Lung (tissue), 12 donors: Measurements from ENCODE around the gene ARL3. TPM values are rescaled to one million over a fixed set of nuclear protein-coding genes. Genes with fewer than 3 reads are reported as not detected.

Experiments used
- ATAC-seq: fragments of 200-7000 bp; cut with Tn5 transposase; one replicate; pipeline ENCODE4 v1.9.1; 2020; ENCODE audit warnings: moderate number of reproducible peaks; ENCODE audit not compliant: insufficient read depth, low FRiP score
- DNase-seq, 3 donors: peaks; one replicate each; pipeline ENCODE4 v3.0.0-alpha.2; 2013 to 2017
- H3K27ac ChIP-seq, 2 donors: one replicate each; pipeline ENCODE4 v1.5.1; 2013; ENCODE audit warnings: mild to moderate bottlenecking in 2 of 2, moderate library complexity in 2 of 2, control low read depth in 1 of 2, inconsistent platforms in 1 of 2, low read depth in 1 of 2, low read length in 1 of 2
- H3K27me3 ChIP-seq, 3 donors: one replicate each; pipeline ENCODE4 v1.5.1; 2013; ENCODE audit warnings: low read length in 2 of 3; ENCODE audit not compliant: control insufficient read depth in 3 of 3, insufficient read depth in 3 of 3
- H3K36me3 ChIP-seq, 4 donors: one replicate each; pipeline ENCODE4 v1.5.1; 2013; ENCODE audit warnings: low read length in 4 of 4, mild to moderate bottlenecking in 1 of 4, moderate library complexity in 1 of 4; ENCODE audit not compliant: control insufficient read depth in 4 of 4, insufficient read depth in 4 of 4
- H3K4me1 ChIP-seq, 5 donors: one replicate each; pipeline ENCODE4 v1.5.1; 2013; ENCODE audit warnings: low read length in 5 of 5, mild to moderate bottlenecking in 2 of 5, moderate library complexity in 1 of 5; ENCODE audit not compliant: control insufficient read depth in 5 of 5, insufficient read depth in 5 of 5
- H3K4me3 ChIP-seq: one replicate; pipeline ENCODE4 v1.5.1; 2013; ENCODE audit warnings: mild to moderate bottlenecking, control low read depth, moderate library complexity
- H3K9ac ChIP-seq, 2 donors: one replicate each; pipeline ENCODE4 v1.5.1; 2013; ENCODE audit warnings: low read length in 2 of 2, control low read depth in 1 of 2; ENCODE audit not compliant: insufficient read depth in 1 of 2
- H3K9me3 ChIP-seq, 4 donors: one replicate each; pipeline ENCODE4 v1.5.1; 2013; ENCODE audit warnings: low read length in 3 of 4, mild to moderate bottlenecking in 1 of 4, moderate library complexity in 1 of 4; ENCODE audit not compliant: control insufficient read depth in 4 of 4, insufficient read depth in 3 of 4
- WGBS, 2 donors: extraction: QIAGEN DNeasy Blood & Tissue Kit; methylation state at CpG; one replicate each; pipeline ENCODE4 v1.1.7; 2013; 5-methylcytosine and 5-hydroxymethylcytosine counted together
- polyA plus RNA-seq, 2 donors: library from polyadenylated mRNA; stranded (reverse); fragments of 200-250 nt; gene quantifications; one replicate each; pipeline ENCODE4 v1.2.1, GENCODE V29; 2013
- total RNA-seq, 2 donors: library from RNA; depleted of rRNA in 1 of 2; stranded (reverse); fragments of >200 nt in 1 of 2; gene quantifications; one replicate each; pipeline ENCODE4 v1.2.1, GENCODE V29; 2014 to 2021
- TF ChIP-seq, protein P1 (sequence below): IDR thresholded peaks from 2 replicates; pipeline ENCODE4 v1.5.1; 2012; ENCODE audit warnings: mild to moderate bottlenecking; ENCODE audit errors: control extremely low read depth, extremely low read depth
- donor health status: control.
- donor health status: control.
- donor health status: Bipolar disorder and iron deficiency.
- donor health status: healthy.
- donor health status: DM: yes; HTN: yes; CAD: no.

Gene ARL3
- total and polyA plus RNA-seq, 4 donors: 6.7 to 12.2 (median 9.7) TPM

DNA sequence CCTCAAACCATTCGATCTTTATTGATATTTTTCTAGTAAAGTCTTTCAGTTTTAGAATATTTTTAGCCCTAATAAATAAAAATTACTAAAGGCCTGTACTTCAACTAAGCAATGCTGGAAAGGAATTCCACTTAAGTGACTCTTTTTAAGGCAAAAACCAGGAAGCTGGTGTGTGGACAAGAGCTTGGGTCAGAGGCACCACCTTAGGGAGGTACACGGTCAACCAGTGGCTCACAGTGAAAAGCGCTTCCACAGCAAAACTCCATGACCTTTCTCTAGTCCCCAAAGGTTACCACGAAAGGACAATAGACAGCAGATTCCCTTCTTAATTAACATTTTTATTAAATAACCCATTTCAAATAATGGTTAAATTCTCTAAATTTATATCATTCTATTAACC, 31.2 kb downstream of the ARL3 start:
- Histone ChIP-seq H3K36me3 (peaks cover 8 to 22% (median 15%) of the 10 kb centered on the region in 4 donors), H3K4me3 (no peak overlapping the region), H3K27me3 (no peaks in the 10 kb centered on the region), H3K27ac (no peak overlapping the region), H3K9me3 (peaks cover 0 to 2% (median 0%) of the 10 kb centered on the region in 4 donors), H3K9ac (no peak overlapping the region), H3K4me1 (peaks cover 5 to 19% (median 10%) of the 10 kb centered on the region in 5 donors)
- ATAC-seq (no peak), DNase-seq (no peak)
- TF ChIP-seq, protein P1, sequence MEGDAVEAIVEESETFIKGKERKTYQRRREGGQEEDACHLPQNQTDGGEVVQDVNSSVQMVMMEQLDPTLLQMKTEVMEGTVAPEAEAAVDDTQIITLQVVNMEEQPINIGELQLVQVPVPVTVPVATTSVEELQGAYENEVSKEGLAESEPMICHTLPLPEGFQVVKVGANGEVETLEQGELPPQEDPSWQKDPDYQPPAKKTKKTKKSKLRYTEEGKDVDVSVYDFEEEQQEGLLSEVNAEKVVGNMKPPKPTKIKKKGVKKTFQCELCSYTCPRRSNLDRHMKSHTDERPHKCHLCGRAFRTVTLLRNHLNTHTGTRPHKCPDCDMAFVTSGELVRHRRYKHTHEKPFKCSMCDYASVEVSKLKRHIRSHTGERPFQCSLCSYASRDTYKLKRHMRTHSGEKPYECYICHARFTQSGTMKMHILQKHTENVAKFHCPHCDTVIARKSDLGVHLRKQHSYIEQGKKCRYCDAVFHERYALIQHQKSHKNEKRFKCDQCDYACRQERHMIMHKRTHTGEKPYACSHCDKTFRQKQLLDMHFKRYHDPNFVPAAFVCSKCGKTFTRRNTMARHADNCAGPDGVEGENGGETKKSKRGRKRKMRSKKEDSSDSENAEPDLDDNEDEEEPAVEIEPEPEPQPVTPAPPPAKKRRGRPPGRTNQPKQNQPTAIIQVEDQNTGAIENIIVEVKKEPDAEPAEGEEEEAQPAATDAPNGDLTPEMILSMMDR: no peak
- 81 to 89% methylated on average over 4 of the region's 4 CpGs for WGBS, 2 donors

- no peaks in the 10 kb centered on the region for H3K27me3 ChIP-seq
- no peak overlapping the region for H3K9ac ChIP-seq
- WGBS, 2 donors: 76 to 89% methylated on average over 7 of the region's 7 CpGs
- H3K9me3 ChIP-seq: peaks cover 0 to 2% (median 0%) of the 10 kb centered on the region in 4 donors
- H3K27ac ChIP-seq: no peak overlapping the region
- H3K4me1 ChIP-seq: peaks cover 5 to 21% (median 15%) of the 10 kb centered on the region in 5 donors
- DNase-seq (peak in 1 of 3 donors; percentile 34), ATAC-seq (no peak)
- H3K36me3 ChIP-seq: peaks cover 8 to 21% (median 14%) of the 10 kb centered on the region in 4 donors
- H3K4me3 ChIP-seq: no peak overlapping the region
- TF ChIP-seq, protein P1: no peak
Measured at GRCh38 chr10:102682416-102682815, 31.8 kb downstream of the ARL3 start.

GRCh38 chr10:102681696-102682095, 32.5 kb downstream of the ARL3 start:
- DNase-seq: no peak
- no peak overlapping the region for H3K9ac ChIP-seq
- ATAC-seq: no peak
- peaks cover 5 to 28% (median 17%) of the 10 kb centered on the region in 5 donors for H3K4me1 ChIP-seq
- H3K27me3 ChIP-seq: no peaks in the 10 kb centered on the region
- WGBS, 2 donors: 84% methylated on average over 5 of the region's 5 CpGs
- H3K36me3 ChIP-seq: peaks cover 8 to 21% (median 14%) of the 10 kb centered on the region in 4 donors
- H3K27ac ChIP-seq: no peak overlapping the region
- TF ChIP-seq, protein P1: no peak
- H3K4me3 ChIP-seq: no peak overlapping the region
- peaks cover 0 to 2% (median 0%) of the 10 kb centered on the region in 4 donors for H3K9me3 ChIP-seq

- Histone ChIP-seq H3K4me3 (no peak overlapping the region), H3K9me3 (peaks cover 0 to 2% (median 0%) of the 10 kb centered on the region in 4 donors), H3K27me3 (no peaks in the 10 kb centered on the region), H3K27ac (no peak overlapping the region), H3K4me1 (peaks cover 12 to 48% (median 35%) of the 10 kb centered on the region in 5 donors), H3K36me3 (peaks cover 0 to 14% (median 10%) of the 10 kb centered on the region in 4 donors), H3K9ac (no peak overlapping the region)
- DNase-seq (no peak), ATAC-seq (no peak)
- WGBS, 2 donors: 96 to 97% methylated on average over 4 of the region's 4 CpGs
- TF ChIP-seq, protein P1: no peak
Measured at GRCh38 chr10:102679596-102679995, 34.6 kb downstream of the ARL3 start.
